ENCODE results near the gene ISM1. TPM values are rescaled to one million over a fixed set of nuclear protein-coding genes. Genes with fewer than 3 reads are reported as not detected.
A peak's percentile ranks its signal among the peaks of the same experiment; 100 is the strongest.

Gene ISM1
- total and polyA plus RNA-seq, 8 donors: 0.25 to 14.3 (median 0.97) TPM; not detected in 2

DNA sequence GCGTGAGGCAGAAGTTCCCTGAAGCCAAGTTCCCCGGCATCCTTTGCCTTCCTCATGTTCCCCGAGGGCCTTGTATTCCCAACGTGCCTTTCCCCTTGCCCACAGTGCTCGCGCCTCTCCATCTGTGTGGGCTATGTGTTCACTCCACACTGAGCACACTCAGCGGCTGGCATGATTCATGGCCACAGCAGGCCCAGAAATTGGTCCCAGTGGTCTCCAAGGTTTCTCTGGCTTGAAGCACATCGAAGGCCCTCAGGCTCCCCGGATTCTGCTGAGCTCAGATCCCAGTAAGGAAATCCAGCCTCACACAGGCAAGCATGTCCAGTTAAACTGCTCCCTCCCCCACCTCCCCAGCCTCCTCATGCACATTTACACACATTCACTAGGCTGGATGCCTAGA lies 123.6 kb downstream of the ISM1 start:
- DNase-seq: peak in 1 of 2 donors; percentile 20
- peaks cover 0 to 13% (median 3%) of the 10 kb centered on the region in 4 donors for H3K4me1 ChIP-seq

DNA sequence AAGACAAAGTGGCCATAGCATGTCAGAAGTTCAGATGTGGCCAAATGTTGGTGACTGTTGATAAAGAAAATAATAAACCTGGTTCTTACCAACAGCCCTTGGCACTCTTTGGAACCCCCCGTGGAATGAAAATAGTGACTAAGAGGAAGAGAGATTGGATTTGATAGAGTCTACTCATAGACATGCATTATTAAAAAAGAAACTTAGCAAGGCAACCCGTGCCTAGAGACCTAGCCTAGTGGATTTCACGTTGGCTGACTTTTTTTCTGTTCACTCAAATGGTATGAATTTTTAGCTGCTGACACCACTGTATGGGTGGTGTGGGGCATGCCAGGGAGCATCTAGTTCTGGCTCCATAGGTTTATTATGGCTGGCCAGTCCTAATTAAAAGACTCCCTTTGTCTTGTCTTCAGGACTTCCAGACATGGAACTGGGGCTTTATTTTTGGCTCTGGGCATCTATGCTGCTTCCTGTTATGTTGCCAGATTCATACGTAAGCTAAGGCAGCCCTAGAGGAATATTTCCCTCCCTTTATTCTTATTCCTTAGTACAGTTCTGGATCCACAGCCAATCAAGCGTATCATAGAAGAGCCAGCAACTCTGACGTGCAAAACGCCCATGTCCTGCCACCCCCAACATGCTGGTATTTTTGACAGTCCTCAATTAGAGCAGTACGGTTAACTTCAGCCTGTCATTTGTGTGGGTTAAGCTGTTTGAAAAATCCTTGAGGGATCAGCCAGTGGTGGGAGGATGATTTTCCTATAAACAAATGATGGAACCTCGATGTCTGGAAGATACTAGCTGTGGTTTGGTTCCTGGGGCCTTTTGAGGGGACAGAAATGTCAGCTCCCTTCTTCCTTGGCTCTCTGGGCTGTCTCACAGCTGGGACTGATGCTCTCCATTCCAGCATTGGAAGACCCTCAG lies 127.5 kb downstream of the ISM1 start:
- Histone ChIP-seq H3K4me3 (no peak overlapping the region), H3K27ac (peak overlapping the region in 3 of 5 donors; percentile 7 to 62 (median 18)), H3K9me3 (no peaks in the 10 kb centered on the region), H3K4me1 (peaks cover 0 to 13% (median 3%) of the 10 kb centered on the region in 4 donors), H3K36me3 (no peaks in the 10 kb centered on the region), H3K27me3 (no peaks in the 10 kb centered on the region)
- peak in 1 of 2 donors; percentile 46 for DNase-seq
- intact Hi-C loops (cut with DNase I; ENCODE audit: low total_unique reads): no loop called here
- WGBS, 5 donors: 49 to 76% (median 70%) methylated on average over 9 of the region's 9 CpGs
- TF ChIP-seq, protein P1, sequence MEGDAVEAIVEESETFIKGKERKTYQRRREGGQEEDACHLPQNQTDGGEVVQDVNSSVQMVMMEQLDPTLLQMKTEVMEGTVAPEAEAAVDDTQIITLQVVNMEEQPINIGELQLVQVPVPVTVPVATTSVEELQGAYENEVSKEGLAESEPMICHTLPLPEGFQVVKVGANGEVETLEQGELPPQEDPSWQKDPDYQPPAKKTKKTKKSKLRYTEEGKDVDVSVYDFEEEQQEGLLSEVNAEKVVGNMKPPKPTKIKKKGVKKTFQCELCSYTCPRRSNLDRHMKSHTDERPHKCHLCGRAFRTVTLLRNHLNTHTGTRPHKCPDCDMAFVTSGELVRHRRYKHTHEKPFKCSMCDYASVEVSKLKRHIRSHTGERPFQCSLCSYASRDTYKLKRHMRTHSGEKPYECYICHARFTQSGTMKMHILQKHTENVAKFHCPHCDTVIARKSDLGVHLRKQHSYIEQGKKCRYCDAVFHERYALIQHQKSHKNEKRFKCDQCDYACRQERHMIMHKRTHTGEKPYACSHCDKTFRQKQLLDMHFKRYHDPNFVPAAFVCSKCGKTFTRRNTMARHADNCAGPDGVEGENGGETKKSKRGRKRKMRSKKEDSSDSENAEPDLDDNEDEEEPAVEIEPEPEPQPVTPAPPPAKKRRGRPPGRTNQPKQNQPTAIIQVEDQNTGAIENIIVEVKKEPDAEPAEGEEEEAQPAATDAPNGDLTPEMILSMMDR (IDR thresholded peaks at IDR 0.05): no peak
- no peak for TF ChIP-seq POLR2AphosphoS5 (IDR thresholded peaks at IDR 0.05)
- TF ChIP-seq POLR2A (IDR thresholded peaks at IDR 0.05): no peak
- TF ChIP-seq EP300 (IDR thresholded peaks at IDR 0.05): no peak

More for the DNA sequence above, 123.6 kb downstream of the ISM1 start:
- TF ChIP-seq, protein P1 (IDR thresholded peaks at IDR 0.05): no peak
- TF ChIP-seq EP300 (IDR thresholded peaks at IDR 0.05) (no peak), POLR2AphosphoS5 (IDR thresholded peaks at IDR 0.05) (no peak), POLR2A (IDR thresholded peaks at IDR 0.05) (no peak)
- Histone ChIP-seq H3K27ac (no peak overlapping the region), H3K36me3 (no peaks in the 10 kb centered on the region), H3K9me3 (no peaks in the 10 kb centered on the region), H3K27me3 (no peaks in the 10 kb centered on the region), H3K4me3 (no peak overlapping the region)
- intact Hi-C loops (cut with DNase I; ENCODE audit: low total_unique reads): no loop called here
- 89 to 95% (median 90%) methylated on average over 9 of the region's 9 CpGs for WGBS, 5 donors

DNA sequence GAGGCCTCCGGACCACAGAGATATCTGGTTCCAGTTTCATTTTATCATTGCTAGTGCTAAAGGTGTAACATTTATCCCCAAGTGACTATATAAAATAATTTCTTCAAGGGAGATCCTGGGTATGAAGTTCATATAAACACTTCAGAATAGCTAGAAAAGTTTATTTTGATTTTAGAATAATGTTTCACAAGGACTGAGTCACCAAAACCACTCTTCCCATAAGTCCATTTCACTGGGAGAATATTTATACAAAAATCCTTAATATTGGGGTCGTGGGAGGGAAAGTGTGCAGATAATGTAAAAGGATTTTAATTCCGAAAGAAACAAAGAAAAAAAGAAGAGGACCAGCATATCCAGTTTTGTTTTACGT lies 128.1 kb downstream of the ISM1 start:
- 61 to 79% (median 70%) methylated on average over 4 of the region's 4 CpGs for WGBS, 5 donors
- intact Hi-C loops (cut with DNase I; ENCODE audit: low total_unique reads): no loop called here
- Histone ChIP-seq H3K27me3 (no peaks in the 10 kb centered on the region), H3K27ac (peak overlapping the region in 2 of 5 donors; percentile 18 to 62), H3K36me3 (no peaks in the 10 kb centered on the region), H3K4me3 (no peak overlapping the region), H3K4me1 (peaks cover 0 to 13% (median 3%) of the 10 kb centered on the region in 4 donors), H3K9me3 (no peaks in the 10 kb centered on the region)
- DNase-seq: no peak
- no peak for TF ChIP-seq POLR2AphosphoS5 (IDR thresholded peaks at IDR 0.05)
- TF ChIP-seq, protein P1 (IDR thresholded peaks at IDR 0.05): no peak

Other genes starting within 250 kb of the ISM1 start
- 10 to 100 TPM in 2 of 5 donors, 1 to 10 TPM in 2, not detected in 1; 1.9 to 33.9 (median 8.5) TPM for gene SPTLC3, start 212.3 kb upstream of the ISM1 start, total RNA-seq
- gene SPTLC3, start 212.3 kb upstream of the ISM1 start, polyA plus RNA-seq: 1 to 10 TPM; 1.1 to 2.1 (median 1.9) TPM

Measured in stomach (tissue), 9 donors.